GM19193 (cell line): ENCODE measurements around the gene DIP2C.

Experiments used
- POLR2A ChIP-seq: IDR thresholded peaks from 4 replicates; pipeline ENCODE4 v1.6.1; 2011; ENCODE audit not compliant: insufficient read depth, insufficient read length; ENCODE audit errors: extremely low read depth

DIP2C gene

DNA sequence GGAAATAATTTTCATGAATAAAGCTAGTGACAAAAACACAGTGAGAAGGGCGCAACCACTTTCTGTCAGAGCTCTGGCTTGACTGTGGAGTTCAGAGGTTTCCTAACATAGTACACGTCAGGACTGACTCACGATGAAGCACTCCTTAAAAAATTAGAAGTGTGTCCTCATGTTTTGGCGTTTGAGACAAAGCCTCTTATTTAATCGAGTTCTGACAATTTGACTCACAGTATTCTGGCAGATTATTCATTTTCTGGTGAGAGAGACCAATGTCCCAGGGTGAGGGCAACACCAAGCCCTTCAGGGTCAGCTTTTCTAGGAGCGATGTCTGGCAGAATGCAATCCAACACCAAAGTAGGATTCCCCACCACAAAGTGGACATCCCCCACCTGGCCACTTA is 108.7 kb downstream of the DIP2C start:
- TF ChIP-seq POLR2A, result no peak

DNA sequence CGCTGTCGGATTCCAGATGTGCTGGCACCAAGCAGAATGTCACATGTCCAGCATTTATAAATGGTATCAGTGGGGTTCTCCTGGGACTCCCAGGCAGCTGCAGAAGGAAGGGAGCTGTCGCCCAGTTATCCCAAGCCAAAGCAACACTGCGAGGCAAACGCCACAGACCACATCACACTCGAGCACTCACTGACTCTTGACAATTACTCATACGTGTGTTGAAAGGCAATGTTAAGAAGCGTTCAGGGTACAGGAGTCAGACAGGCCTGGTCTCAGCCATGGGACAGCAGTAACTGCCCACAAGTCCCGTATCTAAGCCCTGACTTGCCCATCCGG is 113.4 kb downstream of the DIP2C start:
- TF ChIP-seq POLR2A, result no peak

DNA sequence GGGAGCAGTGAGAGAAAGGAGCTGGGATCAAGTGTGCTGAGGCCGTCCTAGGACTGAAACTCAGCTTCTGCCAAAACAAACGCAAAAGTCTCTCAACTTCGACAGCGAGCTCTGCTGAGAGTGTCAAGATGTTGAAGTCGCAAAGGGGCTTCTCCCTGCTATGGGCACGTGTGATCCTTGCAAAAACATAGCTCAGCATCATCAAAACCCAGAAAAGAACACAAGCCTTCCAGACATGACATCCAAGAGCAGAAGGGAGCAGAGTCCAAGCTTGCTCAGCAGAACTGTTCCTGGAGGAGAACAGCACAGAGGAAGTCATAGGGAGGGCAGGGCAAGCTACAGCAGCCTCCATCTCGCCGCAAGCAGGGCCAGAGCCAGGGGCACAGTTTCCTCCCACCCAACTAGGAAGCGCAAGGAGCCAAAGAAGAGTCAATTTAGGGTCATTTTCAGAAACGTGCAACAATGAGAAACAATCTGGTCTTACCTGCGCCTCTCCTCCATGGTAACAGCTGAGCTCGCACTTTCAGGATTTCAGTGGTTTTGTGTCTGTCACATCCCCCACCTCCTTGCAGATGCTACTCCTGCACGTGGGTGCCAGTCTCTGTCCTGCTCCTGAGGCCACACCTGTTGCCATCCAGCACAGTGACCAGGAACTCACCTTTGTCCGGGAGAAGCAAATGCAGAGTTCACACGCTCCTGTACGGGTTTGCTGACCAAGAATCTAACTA is 113.9 kb downstream of the DIP2C start:
- TF ChIP-seq POLR2A, result no peak

DNA sequence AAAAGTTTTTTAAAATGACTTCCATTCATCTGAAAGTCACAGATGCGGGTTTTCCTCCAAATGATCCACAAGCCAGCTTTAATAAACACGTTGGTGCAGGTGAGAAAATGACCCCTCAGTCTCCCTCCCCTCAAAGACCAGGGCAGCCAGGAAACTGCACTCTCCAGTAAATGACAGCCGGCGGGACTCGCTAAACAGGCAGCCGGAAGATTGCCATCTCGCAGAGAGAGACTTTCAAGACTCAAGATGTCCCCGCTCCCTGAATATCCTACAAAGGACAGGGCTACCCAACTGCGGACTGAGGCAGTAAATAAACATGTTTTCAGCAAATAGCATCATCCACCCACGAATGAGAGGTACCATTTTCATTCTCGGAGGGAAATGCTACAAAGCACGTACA is 116.8 kb downstream of the DIP2C start:
- TF ChIP-seq POLR2A, result no peak

DNA sequence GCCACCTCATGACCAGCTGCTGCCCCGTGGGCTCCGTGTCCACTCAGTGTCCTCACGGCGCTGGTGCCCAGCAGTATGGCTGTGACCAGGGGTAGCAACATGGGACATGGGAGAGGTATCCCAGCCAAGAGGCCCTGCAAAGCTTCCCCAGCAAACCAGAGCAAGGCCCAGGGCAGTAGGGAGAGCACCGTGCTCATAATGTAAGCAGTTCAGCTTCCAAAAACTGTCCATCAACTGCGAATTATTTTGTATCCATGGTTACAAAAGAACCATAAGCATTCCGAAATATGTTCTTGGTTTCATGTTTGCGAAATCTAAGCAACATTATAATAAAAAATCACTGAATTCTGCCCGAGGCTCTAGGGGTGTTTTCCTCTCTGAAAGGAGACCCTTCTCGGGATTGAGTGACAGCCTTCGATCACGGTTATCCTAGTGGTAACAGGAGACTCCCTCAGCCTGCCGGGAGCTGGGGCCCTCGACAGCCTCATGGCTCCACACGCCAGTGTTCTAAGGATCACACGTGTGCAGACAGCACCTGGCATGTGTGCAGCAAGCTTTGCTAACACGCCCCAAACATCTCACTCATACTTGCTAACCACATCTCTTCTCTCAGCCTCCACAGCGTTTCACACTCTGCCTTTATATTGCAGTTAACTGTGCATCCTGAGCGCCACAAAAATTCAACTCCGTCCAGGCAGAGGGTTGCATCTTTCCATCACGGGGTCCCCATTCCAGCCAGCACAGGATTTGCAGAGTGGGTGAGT is 117.6 kb downstream of the DIP2C start:
- no peak for TF ChIP-seq POLR2A

DNA sequence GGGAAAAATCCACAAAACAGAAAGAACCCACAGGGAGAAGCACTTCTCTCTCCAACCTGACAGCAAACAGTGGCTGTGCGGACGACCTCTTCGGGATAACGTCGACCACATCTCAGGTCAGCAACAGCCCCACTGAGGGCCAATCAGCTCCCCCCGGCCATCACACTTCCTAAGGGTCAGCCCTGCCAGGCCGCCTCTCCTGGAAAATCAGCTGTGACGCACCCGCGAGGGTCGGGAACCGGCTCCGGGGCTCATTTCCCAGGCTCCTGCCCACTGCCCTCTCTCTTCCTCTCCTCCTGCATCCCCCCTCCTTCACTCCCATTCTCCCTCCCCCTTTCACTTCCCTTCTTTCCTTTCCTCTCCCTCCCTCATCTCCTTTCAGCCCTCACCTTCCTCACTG is 118.3 kb downstream of the DIP2C start:
- no peak for TF ChIP-seq POLR2A

DNA sequence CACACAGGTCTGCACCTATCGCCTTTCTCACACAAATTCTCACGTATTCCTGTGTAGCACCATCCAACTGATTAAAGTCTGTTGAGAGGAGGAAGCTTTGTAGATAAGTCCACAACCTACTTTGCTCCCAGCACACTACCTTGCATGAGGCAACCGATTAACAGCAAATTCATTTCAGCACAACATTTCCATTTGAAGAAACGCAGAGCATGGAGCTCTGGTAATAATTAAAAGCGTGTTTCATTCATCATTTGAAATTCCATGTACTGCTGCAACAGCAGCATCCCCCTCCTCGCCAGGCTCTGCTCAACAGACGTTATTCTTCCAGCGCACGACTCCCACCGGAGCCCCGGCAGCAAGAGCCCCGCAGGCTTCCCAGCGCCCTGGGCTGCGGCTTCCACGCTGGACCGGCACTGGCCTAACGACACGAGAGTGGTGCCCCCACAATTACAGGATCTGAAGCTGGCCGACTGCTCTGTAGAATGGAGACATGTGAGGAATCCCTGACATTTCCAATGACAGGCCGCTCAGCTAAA is 118.8 kb downstream of the DIP2C start:
- no peak for TF ChIP-seq POLR2A

DNA sequence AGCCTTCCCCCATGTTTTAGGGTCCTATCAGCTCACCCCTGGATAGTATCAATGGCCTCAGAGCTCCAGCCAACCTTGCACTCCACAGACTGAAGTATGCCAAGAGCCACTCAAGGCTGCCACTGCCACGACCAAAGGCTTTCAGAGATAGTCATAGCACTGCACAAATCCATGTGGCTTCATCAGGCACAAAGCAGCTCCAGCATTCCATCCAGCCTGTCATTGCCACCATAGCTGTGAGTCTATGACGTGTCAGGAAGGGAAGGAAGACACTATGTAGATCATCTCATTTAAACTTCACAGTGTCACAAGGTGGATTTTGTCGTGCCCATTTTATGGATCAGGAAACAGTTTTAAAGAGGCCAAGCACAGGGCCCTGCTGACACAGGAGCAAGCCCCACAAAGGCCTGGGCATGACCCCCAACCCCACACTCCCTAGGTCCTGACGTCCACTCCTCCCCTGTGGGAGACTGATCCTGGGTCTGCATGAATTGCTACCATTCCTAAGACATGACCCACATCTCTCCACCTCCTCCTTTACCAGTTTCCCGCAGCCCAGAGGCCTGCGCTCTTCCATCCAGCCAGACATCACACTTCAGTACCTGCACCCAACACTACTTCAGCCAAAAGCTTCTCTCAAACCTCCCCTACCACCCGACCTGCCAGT is 119.4 kb downstream of the DIP2C start:
- no peak for TF ChIP-seq POLR2A

DNA sequence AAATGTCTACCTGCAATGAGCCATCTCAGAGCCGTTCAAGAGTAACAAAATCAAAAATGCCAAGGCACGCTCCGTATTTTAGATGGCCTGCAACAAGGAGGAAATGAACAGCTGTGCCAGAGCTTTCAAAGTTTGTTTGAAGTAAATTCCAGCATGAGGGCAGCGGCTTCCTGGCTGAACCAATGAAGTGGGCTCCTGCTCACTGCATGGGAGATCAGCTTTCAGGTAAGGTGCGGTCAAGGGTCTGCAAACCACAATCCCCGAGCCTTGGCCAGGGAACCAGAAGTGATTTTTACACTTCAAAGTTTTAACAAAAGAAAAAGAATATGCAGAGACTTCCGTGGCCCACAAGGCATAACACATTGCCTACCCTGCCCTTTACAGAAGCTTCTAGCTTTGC is 120.6 kb downstream of the DIP2C start:
- no peak for TF ChIP-seq POLR2A

DNA sequence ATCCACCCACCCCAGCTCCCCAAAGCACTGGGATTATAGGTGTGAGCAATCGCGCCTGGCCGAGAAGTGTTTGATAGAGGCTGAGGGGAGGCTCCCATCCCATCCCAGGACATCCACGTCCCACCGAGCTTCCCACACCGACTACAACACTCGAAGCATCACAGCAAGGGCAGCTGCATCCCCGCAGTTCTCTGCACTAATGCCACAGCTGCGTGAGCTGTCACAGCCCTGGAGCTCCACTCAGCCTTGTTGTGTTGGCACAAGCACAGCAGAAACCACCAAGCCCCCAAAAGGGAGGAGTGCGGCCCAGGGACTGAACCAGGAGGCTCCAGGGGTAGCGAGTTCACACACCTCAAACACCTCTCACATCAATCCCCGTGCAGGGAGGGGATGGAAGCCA is 121.6 kb downstream of the DIP2C start:
- no peak for TF ChIP-seq POLR2A

DNA sequence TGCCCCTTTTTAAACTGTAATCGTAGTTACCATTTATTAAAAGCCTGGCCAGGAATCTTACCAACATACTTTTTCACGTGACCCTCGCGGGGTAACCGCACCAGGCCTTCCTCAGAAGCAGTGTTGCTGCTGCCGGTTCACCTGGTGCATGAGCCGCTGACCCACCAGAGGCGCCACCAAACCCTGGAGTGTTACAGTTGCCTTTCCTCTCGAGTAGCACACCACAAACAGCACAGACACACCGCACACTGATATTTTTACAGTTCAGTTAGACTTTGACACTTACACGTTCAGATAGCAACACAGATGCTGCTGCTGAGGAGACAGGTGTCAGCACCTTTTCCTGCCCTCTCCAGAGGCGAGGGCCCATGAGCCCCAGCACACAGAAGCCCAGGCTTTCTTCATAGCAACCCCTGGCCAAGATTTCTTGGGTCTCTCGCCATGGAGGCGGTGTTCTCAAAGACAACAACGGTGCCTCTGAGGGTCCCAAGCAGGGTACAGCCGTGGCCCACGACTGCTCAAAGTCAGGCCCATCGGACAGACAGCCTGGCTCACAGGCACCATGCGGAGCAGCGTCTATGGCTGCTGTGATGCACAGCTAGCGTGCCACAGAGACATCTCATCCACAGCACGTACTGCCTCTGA is 123.1 kb downstream of the DIP2C start:
- TF ChIP-seq POLR2A, result no peak

DNA sequence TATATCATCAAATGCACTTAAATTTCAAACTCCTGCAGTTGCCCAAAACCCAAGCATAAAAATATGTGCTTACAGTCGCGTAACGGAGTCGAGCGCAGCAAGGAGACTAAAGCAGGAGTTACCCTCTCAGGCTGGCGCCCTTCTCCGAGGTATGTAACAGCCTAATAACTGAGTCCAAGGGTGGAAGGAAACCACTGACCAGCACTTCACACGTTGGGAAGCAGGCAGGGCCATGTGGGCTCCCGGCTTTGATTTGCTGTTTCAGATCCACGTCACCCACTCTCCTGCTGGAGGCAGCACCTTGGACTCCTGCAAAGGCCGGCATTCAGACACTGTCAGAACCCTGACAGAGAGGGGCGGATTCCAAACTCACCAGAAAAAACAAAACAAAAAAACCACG is 123.8 kb downstream of the DIP2C start:
- no peak for TF ChIP-seq POLR2A

DNA sequence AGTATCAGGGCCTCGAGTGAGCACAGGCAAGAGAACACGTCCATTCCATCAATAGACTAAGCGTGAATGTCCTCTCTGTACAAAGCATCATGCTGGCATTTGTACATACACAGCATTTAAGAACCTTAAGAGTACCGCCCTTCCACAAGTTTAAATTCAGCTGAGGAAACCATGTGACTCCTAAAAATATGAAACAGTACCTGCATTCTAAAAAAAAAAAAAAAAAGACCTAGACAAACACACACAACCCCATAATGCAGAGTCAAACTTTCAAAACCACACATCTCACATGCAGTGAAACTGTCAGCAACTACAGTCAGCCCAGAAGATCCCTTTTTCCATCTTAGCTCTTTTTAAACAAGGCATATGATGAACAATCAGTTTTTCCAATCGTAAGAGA is 124.3 kb downstream of the DIP2C start:
- no peak for TF ChIP-seq POLR2A

DNA sequence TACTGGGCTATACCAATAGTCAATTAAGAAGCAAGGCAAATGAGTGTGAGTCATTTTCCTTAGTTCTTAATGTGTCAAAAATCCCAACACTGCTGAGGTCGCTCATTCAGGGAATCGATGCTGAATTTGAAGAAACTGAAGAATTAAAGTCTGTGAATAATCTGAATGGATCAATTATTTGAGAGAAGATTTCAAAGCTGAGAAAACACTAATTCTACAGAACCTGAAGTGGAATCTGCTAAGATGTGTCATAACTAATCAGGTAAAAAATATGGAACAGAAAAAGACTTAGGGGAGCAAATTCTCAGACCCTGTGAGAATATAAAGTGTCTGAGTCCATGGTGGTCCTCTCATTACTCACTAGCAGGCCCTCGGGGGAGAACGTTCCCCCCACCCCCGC is 125.6 kb downstream of the DIP2C start:
- no peak for TF ChIP-seq POLR2A

DNA sequence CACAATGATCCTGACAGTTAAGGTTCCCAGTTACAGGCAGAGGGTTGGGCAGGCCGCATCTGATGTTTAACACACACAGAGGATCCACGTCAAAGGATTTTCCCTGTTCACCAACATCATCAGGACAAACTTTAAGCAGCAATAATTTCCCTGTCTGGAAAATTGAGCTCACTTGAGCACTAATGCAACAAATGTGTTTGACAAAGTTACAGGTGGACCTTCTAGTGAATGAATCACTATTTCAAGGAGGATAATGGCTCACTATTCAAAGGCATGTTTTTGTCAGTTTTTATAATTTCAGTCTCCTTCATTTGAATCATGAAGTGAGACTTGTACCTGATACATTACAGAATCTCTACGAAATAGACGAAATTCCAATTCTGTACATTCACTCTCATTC is 127.3 kb downstream of the DIP2C start:
- TF ChIP-seq POLR2A, result no peak

DNA sequence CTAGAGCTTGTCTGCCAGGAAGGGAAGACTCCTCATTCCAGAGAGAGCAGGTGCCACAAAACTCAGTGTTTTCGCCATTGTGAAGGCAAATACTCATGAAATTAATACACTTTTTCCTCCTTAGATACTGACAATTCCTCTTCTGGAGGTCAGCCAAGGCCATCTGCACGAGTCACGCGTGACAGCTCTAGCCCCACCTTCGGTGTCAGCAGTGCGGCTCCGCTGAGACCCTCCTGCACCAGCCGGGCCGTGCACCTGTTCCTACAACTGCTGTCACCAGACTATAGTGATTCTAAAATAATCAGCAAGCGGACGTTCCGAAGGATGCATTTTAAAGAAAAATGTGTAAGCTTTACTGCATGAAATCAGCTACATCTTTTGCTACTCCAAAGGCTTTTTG is 127.7 kb downstream of the DIP2C start:
- no peak for TF ChIP-seq POLR2A

DNA sequence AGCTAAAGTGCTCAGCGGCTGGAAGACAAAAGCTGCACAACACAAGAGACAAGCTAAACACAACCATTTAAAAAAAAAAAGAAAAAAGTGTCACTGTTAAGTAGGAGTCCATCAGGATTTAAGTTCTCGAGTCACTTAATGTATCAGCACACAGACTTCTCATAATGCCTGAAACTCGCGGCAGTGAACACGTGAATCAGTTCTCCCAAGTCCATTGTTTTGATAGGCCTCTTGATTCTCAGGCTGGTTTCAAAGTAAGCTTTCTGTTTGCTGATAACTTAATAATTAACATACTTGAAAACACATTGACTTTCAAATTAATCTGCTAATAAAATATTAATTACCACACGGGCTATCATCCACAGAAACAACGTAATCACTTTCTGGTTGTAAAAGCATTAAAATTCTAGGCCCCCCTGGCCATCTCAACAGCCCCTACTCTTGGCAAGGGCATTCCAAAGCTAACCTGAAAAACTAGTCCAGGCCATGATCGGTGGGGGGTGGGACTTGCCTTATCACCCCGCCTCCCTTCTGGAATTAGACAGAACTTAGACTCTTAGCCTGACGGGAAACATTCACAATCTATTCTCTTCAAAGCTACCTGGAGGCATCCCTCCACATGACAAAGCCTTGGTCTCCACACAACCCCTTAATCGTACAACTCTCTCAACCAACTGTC is 129.0 kb downstream of the DIP2C start:
- no peak for TF ChIP-seq POLR2A
